IMR-90 (cell line): ENCODE results near the gene CRIP1. TPM values are rescaled to one million over a fixed set of nuclear protein-coding genes. Genes with fewer than 3 reads are reported as not detected.

ENCODE experiments used
- ATAC-seq: fragments of 200-7000 bp; cut with Tn5 transposase; 2 replicates; pipeline ENCODE4 v1.9.1; 2020; ENCODE audit warnings: low read depth, mild to moderate bottlenecking, moderate library complexity
- BruUV-seq: library from RNA; stranded (reverse); fragments of 400-500 nt; replicated peaks from 2 replicates; lab custom pipeline; 2021; lab: Mats Ljungman, UMichigan
- CTCF ChIA-PET: fragments of 300-600 bp; formaldehyde crosslinking; extraction: SDS; loops from one replicate; lab custom pipeline; 2021; ENCODE audit warnings: antibody characterized with exemption; lab: Yijun Ruan, JAX
- POLR2A ChIA-PET: fragments of 300-600 bp; sonication (Branson Sonifier 250); formaldehyde crosslinking; loops from one replicate; lab custom pipeline; 2022; ENCODE audit warnings: antibody characterized with exemption; ENCODE audit not compliant: unreplicated experiment; lab: Charles Lee
- DNase-seq: peaks from one replicate; pipeline ENCODE4 v3.0.0; 2013
- H2AFZ ChIP-seq: replicated peaks from 2 replicates; pipeline ENCODE3; 2013; ENCODE audit warnings: low read length, mild to moderate bottlenecking; ENCODE audit not compliant: poor library complexity
- H2AK5ac ChIP-seq: 2 replicates; pipeline ENCODE4 v1.6.1; 2013; ENCODE audit warnings: low read depth, low read length, inconsistent platforms
- H2AK9ac ChIP-seq: replicated peaks from 2 replicates; pipeline ENCODE3; 2013; ENCODE audit warnings: mild to moderate bottlenecking, low read depth, low read length, moderate library complexity; ENCODE audit not compliant: poor library complexity
- H2BK120ac ChIP-seq: 2 replicates; pipeline ENCODE4 v1.6.1; 2013; ENCODE audit warnings: low read depth, low read length, inconsistent platforms
- H2BK15ac ChIP-seq: 3 replicates; pipeline ENCODE4 v1.6.1; 2013; ENCODE audit warnings: low read depth, low read length, inconsistent platforms
- H2BK20ac ChIP-seq: 2 replicates; pipeline ENCODE4 v1.6.1; 2013; ENCODE audit warnings: low read depth, mild to moderate bottlenecking, inconsistent platforms, low read length, moderate library complexity
- H2BK5ac ChIP-seq: 2 replicates; pipeline ENCODE4 v1.6.1; 2013; ENCODE audit warnings: mild to moderate bottlenecking, low read depth, low read length, inconsistent platforms; ENCODE audit not compliant: poor library complexity, severe bottlenecking
- H3K14ac ChIP-seq: replicated peaks from 2 replicates; pipeline ENCODE4 v1.6.1; 2013; ENCODE audit warnings: low read depth, low read length, inconsistent platforms
- H3K18ac ChIP-seq: 2 replicates; pipeline ENCODE4 v1.6.1; 2013; ENCODE audit warnings: low read depth, low read length, control low read depth
- H3K23ac ChIP-seq: 2 replicates; pipeline ENCODE4 v1.6.1; 2013; ENCODE audit warnings: low read depth, low read length, inconsistent platforms
- H3K27ac ChIP-seq: 2 replicates; pipeline ENCODE4 v1.5.1; 2013; ENCODE audit warnings: mild to moderate bottlenecking, control low read depth, low read length; ENCODE audit not compliant: insufficient read depth
- H3K27me3 ChIP-seq: 2 replicates; pipeline ENCODE4 v1.6.1; 2013; ENCODE audit warnings: low read length; ENCODE audit not compliant: control insufficient read depth, insufficient read depth
- H3K36me3 ChIP-seq: 2 replicates; pipeline ENCODE4 v1.6.1; 2013; ENCODE audit warnings: low read length, mixed read lengths; ENCODE audit not compliant: control insufficient read depth, insufficient read depth
- H3K4ac ChIP-seq: 2 replicates; pipeline ENCODE4 v1.6.1; 2013; ENCODE audit warnings: low read depth, low read length, inconsistent platforms
- H3K4me1 ChIP-seq: 2 replicates; pipeline ENCODE4 v1.6.1; 2013; ENCODE audit warnings: low read length, mixed read lengths; ENCODE audit not compliant: control insufficient read depth, insufficient read depth
- H3K4me2 ChIP-seq: 2 replicates; pipeline ENCODE4 v1.6.1; 2013; ENCODE audit warnings: low read depth, mild to moderate bottlenecking, control low read depth, low read length, moderate library complexity
- H3K4me3 ChIP-seq: 2 replicates; pipeline ENCODE4 v1.5.1; 2013; ENCODE audit warnings: low read depth, mild to moderate bottlenecking, control low read depth, low read length, moderate library complexity; ENCODE audit not compliant: insufficient read depth
- H3K56ac ChIP-seq: 2 replicates; pipeline ENCODE4 v1.6.1; 2013; ENCODE audit warnings: low read length, inconsistent platforms; ENCODE audit not compliant: insufficient read depth; ENCODE audit errors: extremely low read depth
- H3K79me1 ChIP-seq, 2 experiments: 2 replicates each; pipeline ENCODE4 v1.6.1; 2013; ENCODE audit warnings: low read length in 2 of 2, inconsistent platforms in 1 of 2, low read depth in 1 of 2
- H3K9ac ChIP-seq: 2 replicates; pipeline ENCODE4 v1.6.1; 2013; ENCODE audit warnings: low read depth, low read length, control low read depth
- H3K9me1 ChIP-seq: 2 replicates; pipeline ENCODE4 v1.6.1; 2013; ENCODE audit warnings: low read length, inconsistent platforms; ENCODE audit not compliant: insufficient read depth
- H3K9me3 ChIP-seq: 2 replicates; pipeline ENCODE4 v1.6.1; 2013; ENCODE audit warnings: low read length; ENCODE audit not compliant: control insufficient read depth, insufficient read depth
- H4K20me1 ChIP-seq: 2 replicates; pipeline ENCODE4 v1.6.1; 2013; ENCODE audit warnings: low read length, inconsistent platforms; ENCODE audit not compliant: insufficient read depth
- H4K5ac ChIP-seq: 2 replicates; pipeline ENCODE4 v1.6.1; 2013; ENCODE audit warnings: mild to moderate bottlenecking, low read depth, low read length, control low read depth
- H4K8ac ChIP-seq, 2 experiments: 2 replicates each; pipeline ENCODE4 v1.6.1; 2013; ENCODE audit warnings: low read depth in 2 of 2, low read length in 2 of 2, control low read depth in 1 of 2, inconsistent platforms in 1 of 2
- H4K91ac ChIP-seq: 2 replicates; pipeline ENCODE4 v1.6.1; 2013; ENCODE audit warnings: low read depth, low read length, inconsistent platforms; ENCODE audit not compliant: insufficient read depth
- MAFK ChIP-seq: IDR thresholded peaks from 2 replicates; pipeline ENCODE4 v1.6.1; 2012; ENCODE audit warnings: low read depth, low read length, improper control_type of control experiment
- MAZ ChIP-seq: IDR thresholded peaks from 2 replicates; pipeline ENCODE4 v1.6.1; 2012; ENCODE audit warnings: low read depth, mild to moderate bottlenecking, low read length, improper control_type of control experiment, moderate library complexity, borderline replicate concordance
- WGBS, 2 experiments: methylation state at CpG; one replicate each; pipeline versions ENCODE4 v1.1.5 to v1.1.7; 2013; ENCODE audit warnings: missing lambda C conversion rate in 2 of 2; ENCODE audit not compliant: insufficient read length in 1 of 2; ENCODE audit errors: extremely low coverage in 2 of 2; 5-methylcytosine and 5-hydroxymethylcytosine counted together
- dilution Hi-C: fragments of 300-500 bp; cut with HindIII; formaldehyde crosslinking; loops from one replicate; pipeline ENCODE4 v1.14.3; 2018; ENCODE audit warnings: low sequenced_read_pairs; ENCODE audit not compliant: unreplicated experiment
- in situ Hi-C: fragments of 300-500 bp; cut with MboI; formaldehyde crosslinking; loops from 3 replicates; pipeline ENCODE4 v1.14.3; 2019; ENCODE audit warnings: low sequenced_read_pairs, inconsistent platforms, mixed read lengths
- intact Hi-C: fragments of 100-400 bp; cut with micrococcal nuclease; formaldehyde crosslinking; loops from 2 replicates; pipeline ENCODE4 v1.10.0; 2022
- polyA plus RNA-seq, 3 experiments: library from polyadenylated mRNA; depleted of rRNA; stranded (reverse); fragments of >200 nt; gene quantifications; 2 replicates each; pipeline ENCODE4 v1.2.3, GENCODE V29; 2012; ENCODE audit warnings: low replicate concordance in 1 of 3
- total RNA-seq: library from RNA; depleted of rRNA; stranded (reverse); fragments of >200 nt; gene quantifications from 2 replicates; pipeline ENCODE4 v1.2.3, GENCODE V29; 2012

Gene CRIP1
- total and polyA plus RNA-seq, 2 of the 4 experiments (the other 2 are of a cell fraction), result 0.21 TPM; not detected in 1

DNA sequence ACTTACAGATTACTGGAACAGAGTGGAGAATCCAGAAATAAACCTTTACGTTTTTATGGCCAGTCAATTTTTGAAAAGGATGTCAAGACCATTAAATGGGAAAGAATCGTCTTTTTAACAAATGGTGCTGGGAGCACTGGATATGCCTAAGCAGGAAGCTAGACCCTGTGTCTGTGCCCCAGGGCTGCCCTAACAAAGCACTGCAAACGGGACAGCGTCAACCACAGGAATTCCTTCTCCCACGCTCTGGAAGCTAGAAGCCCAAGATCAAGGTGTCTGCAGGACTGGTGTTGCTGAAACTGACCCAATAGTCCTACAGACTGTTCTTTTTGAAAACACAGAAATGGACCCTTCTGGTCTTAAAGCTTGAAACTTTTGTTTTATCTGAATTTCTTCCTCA is 30.4 kb downstream of the CRIP1 start:
- H2AK9ac ChIP-seq, result no peak overlapping the region
- no TSS peak for BruUV-seq

More for the DNA sequence above, 30.4 kb downstream of the CRIP1 start:
- H4K91ac ChIP-seq, result no peak overlapping the region
- H3K9ac ChIP-seq, result no peak overlapping the region
- H3K4me3 ChIP-seq, result no peak overlapping the region
- no peak overlapping the region for H3K56ac ChIP-seq
- H4K20me1 ChIP-seq, result no peaks in the 10 kb centered on the region
- H3K79me1 ChIP-seq, result no peaks in the 10 kb centered on the region
- ATAC-seq (no peak), DNase-seq (no peak)
- WGBS, 2 experiments, result 46% methylated on average over 4 of the region's 5 CpGs; no CpG with 5 or more reads in 1 of the 2 experiments
- H3K23ac ChIP-seq, result no peak overlapping the region
- intact Hi-C loops, result no loop called here
- no peak overlapping the region for H2AFZ ChIP-seq
- no peak overlapping the region for H3K14ac ChIP-seq
- H3K4me2 ChIP-seq, result no peak overlapping the region
- H2BK15ac ChIP-seq, result no peak overlapping the region
- peaks cover 15% of the 10 kb centered on the region for H3K27me3 ChIP-seq
- H3K18ac ChIP-seq, result no peak overlapping the region
- ChIA-PET CTCF (no interaction called here), POLR2A (no interaction called here)
- no peak overlapping the region for H2AK5ac ChIP-seq
- no peak overlapping the region for H2BK5ac ChIP-seq
- dilution Hi-C loops, result no loop called here
- no peak overlapping the region for H4K8ac ChIP-seq
- in situ Hi-C loops, result no loop called here
- peaks cover 2% of the 10 kb centered on the region; the same call in 1 of the 2 replicates for H3K9me3 ChIP-seq
- H3K36me3 ChIP-seq, result no peaks in the 10 kb centered on the region
- no peak overlapping the region for H3K27ac ChIP-seq
- no peaks in the 10 kb centered on the region for H3K4me1 ChIP-seq
- H3K4ac ChIP-seq, result no peak overlapping the region
- H4K5ac ChIP-seq, result no peak overlapping the region
- TF ChIP-seq MAZ, result no peak
- no peak for TF ChIP-seq MAFK
- H2BK20ac ChIP-seq, result no peak overlapping the region
- no peaks in the 10 kb centered on the region for H3K9me1 ChIP-seq
- H2BK120ac ChIP-seq, result no peak overlapping the region
